HG02678 (cell line): Measurements from ENCODE around the gene CFAP77.

Source experiments
- ATAC-seq: cut with Tn5 transposase; IDR thresholded peaks from one replicate; pipeline ENCODE4 v1.9.1; 2021; ENCODE audit warnings: mild to moderate bottlenecking, moderate library complexity; ENCODE audit not compliant: unreplicated experiment

The CFAP77 gene

GRCh38 chr9:132487351-132487791 lies 77.4 kb downstream of the CFAP77 start:
- ATAC-seq = no peak

GRCh38 chr9:132487980-132488535 lies 78.0 kb downstream of the CFAP77 start:
- ATAC-seq = no peak

DNA sequence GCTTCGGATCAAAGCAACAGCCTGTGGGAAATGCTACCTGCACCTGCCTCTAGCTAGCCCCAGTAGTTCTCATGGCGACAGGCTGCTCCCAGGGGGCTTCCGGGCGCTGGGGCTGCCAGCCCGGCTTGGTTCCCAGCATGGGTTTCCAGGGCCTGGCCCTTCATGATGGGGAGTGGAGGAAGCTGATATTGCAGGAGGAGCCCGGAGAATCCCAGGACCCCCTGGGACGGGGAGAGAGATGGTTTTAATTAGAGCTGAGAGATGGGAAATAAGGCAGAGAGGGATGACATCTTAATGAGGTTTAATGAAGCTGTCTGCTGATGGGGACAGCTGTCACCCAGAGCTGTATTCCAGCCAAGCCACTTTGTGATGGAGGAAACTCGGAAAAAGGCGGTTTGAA lies 78.6 kb downstream of the CFAP77 start:
- ATAC-seq = no peak

- no peak for ATAC-seq
Measured at GRCh38 chr9:132489536-132489935, 79.5 kb downstream of the CFAP77 start.

- no peak for ATAC-seq
Measured at GRCh38 chr9:132494857-132495256, 84.8 kb downstream of the CFAP77 start.

- ATAC-seq = no peak
Measured at GRCh38 chr9:132497731-132498130, 87.7 kb downstream of the CFAP77 start.

GRCh38 chr9:132498531-132499210 lies 88.7 kb downstream of the CFAP77 start:
- no peak for ATAC-seq

- no peak for ATAC-seq
Measured at GRCh38 chr9:132499251-132499650, 89.2 kb downstream of the CFAP77 start.

GRCh38 chr9:132500193-132500592 lies 90.2 kb downstream of the CFAP77 start:
- ATAC-seq = no peak

- ATAC-seq = no peak
Measured at GRCh38 chr9:132502480-132502879, 92.5 kb downstream of the CFAP77 start.

- ATAC-seq = no peak
Measured at GRCh38 chr9:132503116-132503515, 93.1 kb downstream of the CFAP77 start.

GRCh38 chr9:132504488-132504887 lies 94.5 kb downstream of the CFAP77 start:
- ATAC-seq = no peak

GRCh38 chr9:132505991-132506655 lies 96.1 kb downstream of the CFAP77 start:
- ATAC-seq = no peak

DNA sequence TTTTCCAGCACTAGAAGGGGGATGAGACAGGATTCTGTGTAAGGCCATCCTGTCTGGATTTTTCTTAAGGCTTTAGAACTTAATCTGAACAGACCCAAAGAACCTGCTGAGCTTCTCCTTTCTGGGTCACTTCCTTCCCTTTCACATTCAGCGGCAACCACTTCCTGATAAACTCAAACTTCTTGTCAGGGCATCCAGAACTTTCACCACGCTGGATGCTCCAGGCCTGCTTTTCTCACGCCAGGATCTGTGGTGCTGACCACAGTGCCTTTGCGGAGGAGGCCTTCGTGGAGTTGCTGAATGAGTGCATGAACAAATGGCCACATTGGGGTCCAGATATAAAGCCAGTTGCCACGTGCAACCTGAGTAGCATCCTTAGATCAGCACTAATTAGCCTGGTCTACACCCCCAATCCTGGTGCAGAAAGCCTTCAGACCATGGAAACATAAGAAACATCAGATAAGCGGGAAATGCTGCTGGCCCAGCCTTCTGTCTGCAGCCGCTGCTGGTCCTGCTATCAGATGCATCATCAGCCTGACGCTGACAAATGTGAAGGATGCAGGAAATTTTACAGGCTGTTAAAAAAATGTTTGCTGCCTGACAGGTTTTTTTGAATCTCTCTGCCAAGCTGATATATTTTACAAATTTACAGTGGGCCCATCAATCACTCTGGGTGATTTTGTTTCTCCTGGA lies 97.1 kb downstream of the CFAP77 start:
- no peak for ATAC-seq

GRCh38 chr9:132507670-132508469 lies 97.9 kb downstream of the CFAP77 start:
- no peak for ATAC-seq

- ATAC-seq = no peak
Measured at GRCh38 chr9:132509928-132510874, 100.2 kb downstream of the CFAP77 start.

GRCh38 chr9:132511191-132511999 lies 101.4 kb downstream of the CFAP77 start:
- no peak for ATAC-seq

DNA sequence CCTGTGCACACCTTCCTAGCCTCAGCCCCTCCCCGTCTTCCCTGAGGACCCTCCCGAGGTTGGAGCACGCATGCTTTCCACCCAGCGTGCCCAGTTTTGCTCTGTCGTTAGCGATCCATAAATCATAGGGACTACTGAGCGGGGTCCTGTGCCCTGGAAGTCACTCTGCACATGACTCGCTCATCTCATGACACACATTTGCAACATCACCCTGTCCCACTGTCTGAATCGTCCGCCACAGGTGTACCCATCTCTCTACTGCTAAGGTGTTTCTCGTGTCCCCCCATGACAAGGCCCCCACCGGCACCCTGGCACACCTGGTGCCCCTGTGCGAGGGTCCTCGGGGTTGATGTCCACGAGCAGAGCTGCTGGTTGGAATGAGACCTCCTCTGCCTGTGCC lies 103.4 kb downstream of the CFAP77 start:
- no peak for ATAC-seq
